Stimulated activated naive CD8-positive, alpha-beta T cell treated with anti-CD3 and anti-CD28 coated beads, Interleukin-15, Interleukin-2, amounts not matched to agents 100 ng/mL and 50 ng/mL, for 24 hours (primary cell): ENCODE results near the gene BRINP3.
"Not testable (repeated sequence)": the region's sequence is repeated elsewhere in the genome, so short reads cannot be mapped to it uniquely, and the experiment has no call there.

ENCODE experiments used
- H3K27ac Mint-ChIP-seq: one replicate; pipeline ENCODE4 v1.8.0; 2021; ENCODE audit warnings: mild to moderate bottlenecking, mixed read lengths
- H3K27me3 Mint-ChIP-seq: one replicate; pipeline ENCODE4 v1.8.0; 2021; ENCODE audit warnings: mixed read lengths
- H3K36me3 Mint-ChIP-seq: one replicate; pipeline ENCODE4 v1.8.0; 2021; ENCODE audit warnings: low read depth, mixed read lengths
- H3K4me1 Mint-ChIP-seq: one replicate; pipeline ENCODE4 v1.8.0; 2021; ENCODE audit warnings: low read depth, mixed read lengths
- H3K4me3 Mint-ChIP-seq: one replicate; pipeline ENCODE4 v1.8.0; 2021; ENCODE audit warnings: mild to moderate bottlenecking, mixed read lengths
- H3K9me3 Mint-ChIP-seq: one replicate; pipeline ENCODE4 v1.8.0; 2021; ENCODE audit warnings: mixed read lengths

BRINP3 gene

GRCh38 chr1:190169311-190170067, 308.2 kb downstream of the BRINP3 start:
- Mint-ChIP-seq H3K27ac (no peak overlapping the region), H3K36me3 (no peaks in the 10 kb centered on the region), H3K27me3 (no peaks in the 10 kb centered on the region), H3K4me1 (no peaks in the 10 kb centered on the region), H3K9me3 (peaks cover 16% of the 10 kb centered on the region), H3K4me3 (no peak overlapping the region)

GRCh38 chr1:190168893-190169280, 308.8 kb downstream of the BRINP3 start:
- Mint-ChIP-seq H3K27me3 (no peaks in the 10 kb centered on the region), H3K4me1 (no peaks in the 10 kb centered on the region), H3K27ac (no peak overlapping the region), H3K36me3 (no peaks in the 10 kb centered on the region), H3K4me3 (no peak overlapping the region), H3K9me3 (peaks cover 16% of the 10 kb centered on the region)

- H3K27ac Mint-ChIP-seq: no peak overlapping the region
- H3K4me3 Mint-ChIP-seq: no peak overlapping the region
- H3K27me3 Mint-ChIP-seq: no peaks in the 10 kb centered on the region
- H3K9me3 Mint-ChIP-seq: peaks cover 15% of the 10 kb centered on the region
- H3K4me1 Mint-ChIP-seq: no peaks in the 10 kb centered on the region
- H3K36me3 Mint-ChIP-seq: no peaks in the 10 kb centered on the region
Measured at GRCh38 chr1:190168116-190168892, 309.4 kb downstream of the BRINP3 start.

- no peaks in the 10 kb centered on the region for H3K36me3 Mint-ChIP-seq
Measured at GRCh38 chr1:190159146-190159545, 318.5 kb downstream of the BRINP3 start.

GRCh38 chr1:190154744-190155143, 322.9 kb downstream of the BRINP3 start:
- Mint-ChIP-seq H3K4me3 (no peak overlapping the region), H3K4me1 (no peaks in the 10 kb centered on the region), H3K9me3 (peaks cover 9% of the 10 kb centered on the region), H3K27me3 (no peaks in the 10 kb centered on the region), H3K36me3 (no peaks in the 10 kb centered on the region), H3K27ac (no peak overlapping the region)

More at GRCh38 chr1:190159146-190159545, 318.5 kb downstream of the BRINP3 start:
- Mint-ChIP-seq H3K4me3 (no peak overlapping the region), H3K4me1 (no peaks in the 10 kb centered on the region), H3K27ac (no peak overlapping the region), H3K27me3 (no peaks in the 10 kb centered on the region), H3K9me3 (peaks cover 9% of the 10 kb centered on the region)

- H3K36me3 Mint-ChIP-seq: no peaks in the 10 kb centered on the region
- peaks cover 4% of the 10 kb centered on the region for H3K9me3 Mint-ChIP-seq
- no peaks in the 10 kb centered on the region for H3K4me1 Mint-ChIP-seq
- H3K27ac Mint-ChIP-seq: no peak overlapping the region
- no peak overlapping the region for H3K4me3 Mint-ChIP-seq
- H3K27me3 Mint-ChIP-seq: no peaks in the 10 kb centered on the region
Measured at GRCh38 chr1:190147616-190148015, 330.0 kb downstream of the BRINP3 start.

GRCh38 chr1:190144650-190145049, 333.0 kb downstream of the BRINP3 start:
- H3K4me1 Mint-ChIP-seq: no peaks in the 10 kb centered on the region
- peaks cover 4% of the 10 kb centered on the region for H3K9me3 Mint-ChIP-seq
- H3K27me3 Mint-ChIP-seq: no peaks in the 10 kb centered on the region
- no peaks in the 10 kb centered on the region for H3K36me3 Mint-ChIP-seq
- no peak overlapping the region for H3K4me3 Mint-ChIP-seq
- no peak overlapping the region for H3K27ac Mint-ChIP-seq

- Mint-ChIP-seq H3K27me3 (no peaks in the 10 kb centered on the region), H3K4me1 (no peaks in the 10 kb centered on the region), H3K4me3 (no peak overlapping the region), H3K27ac (no peak overlapping the region), H3K9me3 (no peaks in the 10 kb centered on the region), H3K36me3 (no peaks in the 10 kb centered on the region)
Measured at GRCh38 chr1:190140644-190141043, 337.0 kb downstream of the BRINP3 start.

GRCh38 chr1:190138702-190139101, 339.0 kb downstream of the BRINP3 start:
- Mint-ChIP-seq H3K4me3 (no peak overlapping the region), H3K27ac (no peak overlapping the region)

GRCh38 chr1:190138266-190138665, 339.4 kb downstream of the BRINP3 start:
- Mint-ChIP-seq H3K4me1 (no peaks in the 10 kb centered on the region), H3K27me3 (no peaks in the 10 kb centered on the region), H3K4me3 (no peak overlapping the region), H3K9me3 (peaks cover 4% of the 10 kb centered on the region), H3K36me3 (no peaks in the 10 kb centered on the region), H3K27ac (no peak overlapping the region)

More at GRCh38 chr1:190138702-190139101, 339.0 kb downstream of the BRINP3 start:
- Mint-ChIP-seq H3K9me3 (peaks cover 4% of the 10 kb centered on the region), H3K36me3 (no peaks in the 10 kb centered on the region), H3K4me1 (no peaks in the 10 kb centered on the region), H3K27me3 (no peaks in the 10 kb centered on the region)

GRCh38 chr1:190129366-190129765, 348.3 kb downstream of the BRINP3 start:
- H3K36me3 Mint-ChIP-seq: no peaks in the 10 kb centered on the region
- no peaks in the 10 kb centered on the region for H3K4me1 Mint-ChIP-seq
- no peak overlapping the region for H3K27ac Mint-ChIP-seq
- no peaks in the 10 kb centered on the region for H3K27me3 Mint-ChIP-seq
- peaks cover 9% of the 10 kb centered on the region for H3K9me3 Mint-ChIP-seq
- H3K4me3 Mint-ChIP-seq: no peak overlapping the region

GRCh38 chr1:190126728-190127127, 350.9 kb downstream of the BRINP3 start:
- Mint-ChIP-seq H3K4me1 (no peaks in the 10 kb centered on the region), H3K27ac (no peak overlapping the region), H3K36me3 (no peaks in the 10 kb centered on the region), H3K27me3 (no peaks in the 10 kb centered on the region), H3K9me3 (peaks cover 8% of the 10 kb centered on the region), H3K4me3 (no peak overlapping the region)

- Mint-ChIP-seq H3K9me3 (peaks cover 8% of the 10 kb centered on the region), H3K36me3 (no peaks in the 10 kb centered on the region), H3K27ac (no peak overlapping the region), H3K4me3 (no peak overlapping the region), H3K4me1 (no peaks in the 10 kb centered on the region), H3K27me3 (no peaks in the 10 kb centered on the region)
Measured at GRCh38 chr1:190124068-190124467, 353.6 kb downstream of the BRINP3 start.

GRCh38 chr1:190120564-190120963, 357.1 kb downstream of the BRINP3 start:
- not testable (repeated sequence) for H3K27me3 Mint-ChIP-seq, H3K36me3 Mint-ChIP-seq, H3K9me3 Mint-ChIP-seq, H3K4me3 Mint-ChIP-seq, H3K27ac Mint-ChIP-seq, H3K4me1 Mint-ChIP-seq

GRCh38 chr1:190119683-190120082, 358.0 kb downstream of the BRINP3 start:
- H3K36me3 Mint-ChIP-seq: no peaks in the 10 kb centered on the region
- no peaks in the 10 kb centered on the region for H3K27me3 Mint-ChIP-seq
- peaks cover 13% of the 10 kb centered on the region for H3K9me3 Mint-ChIP-seq

More at GRCh38 chr1:190119683-190120082, 358.0 kb downstream of the BRINP3 start:
- Mint-ChIP-seq H3K4me3 (no peak overlapping the region), H3K27ac (no peak overlapping the region), H3K4me1 (no peaks in the 10 kb centered on the region)
